ENCODE measurements around the gene LRP4. TPM values are rescaled to one million over a fixed set of nuclear protein-coding genes. Genes with fewer than 3 reads are reported as not detected.

Gene LRP4
- total and polyA plus RNA-seq, 2 of the 4 experiments (the other 2 are of a cell fraction) = 4.1 to 5.8 TPM

- Histone ChIP-seq H3K9me3 (ENCODE audit: control insufficient read depth, insufficient read depth, low read length) (no peaks in the 10 kb centered on the region), H4K20me1 (ENCODE audit: insufficient read depth, low read length) (peaks cover 20% of the 10 kb centered on the region), H4K8ac (ENCODE audit: low read depth in 2 of 2, low read length in 2 of 2) (0 out of 4 replicates have a peak overlapping the region, but pooled peaks of 1 of the 2 experiments have one; percentile 13), H2AK5ac (ENCODE audit: low read depth, low read length) (no peak overlapping the region), H2BK20ac (ENCODE audit: low read depth, low read length) (no peak overlapping the region), H2BK120ac (ENCODE audit: low read depth, low read length) (no peak overlapping the region), H3K27me3 (ENCODE audit: control insufficient read depth, insufficient read depth, low read length) (no peaks in the 10 kb centered on the region), H4K5ac (ENCODE audit: low read depth, low read length) (no peak overlapping the region), H3K4me1 (ENCODE audit: control insufficient read depth, insufficient read depth, low read length) (peaks cover 2% of the 10 kb centered on the region; the same call in 1 of the 2 replicates), H3K4ac (ENCODE audit: low read depth, low read length) (no peak overlapping the region), H3K23ac (ENCODE audit: low read depth, low read length) (no peak overlapping the region), H3K79me1 (ENCODE audit: low read depth in 1 of 2, low read length in 2 of 2) (peaks cover 0 to 55% of the 10 kb centered on the region in 2 experiments; a peak in 2 of 4 replicates), H2AK9ac (replicated peaks; ENCODE audit: low read depth, low read length, poor library complexity) (no peak overlapping the region), H3K9me1 (ENCODE audit: insufficient read depth, low read length) (peaks cover 3% of the 10 kb centered on the region; the same call in 1 of the 2 replicates), H3K4me2 (ENCODE audit: low read depth, low read length) (no peak overlapping the region), H3K36me3 (ENCODE audit: control insufficient read depth, insufficient read depth, low read length) (no peaks in the 10 kb centered on the region), H2BK5ac (ENCODE audit: low read depth, low read length, poor library complexity, severe bottlenecking) (no peak overlapping the region), H4K91ac (ENCODE audit: insufficient read depth, low read depth, low read length) (no peak overlapping the region), H3K18ac (ENCODE audit: low read depth, low read length) (no peak overlapping the region), H3K56ac (ENCODE audit: extremely low read depth, insufficient read depth, low read length) (no peak overlapping the region), H2AFZ (replicated peaks; ENCODE audit: low read length, poor library complexity) (no peak overlapping the region), H3K14ac (replicated peaks; ENCODE audit: low read depth, low read length) (no peak overlapping the region), H3K4me3 (ENCODE audit: insufficient read depth, low read depth, low read length) (no peak overlapping the region), H2BK15ac (ENCODE audit: low read depth, low read length) (no peak overlapping the region), H3K9ac (ENCODE audit: low read depth, low read length) (no peak overlapping the region), H3K27ac (ENCODE audit: insufficient read depth, low read length) (no peak overlapping the region)
- ATAC-seq (ENCODE audit: low read depth) (no peak), DNase-seq (no peak)
- in situ Hi-C loops (cut with MboI; ENCODE audit: low sequenced_read_pairs) = no loop called here
- no CpG with 5 or more reads among the region's 4 CpGs for WGBS, 2 experiments (ENCODE audit: extremely low coverage in 2 of 2, insufficient read length in 1 of 2)
- ChIA-PET POLR2A (ENCODE audit: unreplicated experiment) (no interaction called here), CTCF (no interaction called here)
- intact Hi-C loops (cut with micrococcal nuclease) = no loop called here
- BruUV-seq (replicated peaks) = no TSS peak
- dilution Hi-C loops (cut with HindIII; ENCODE audit: low sequenced_read_pairs, unreplicated experiment) = no loop called here
- TF ChIP-seq MAFK (IDR thresholded peaks at IDR 0.05; ENCODE audit: low read depth, low read length) (no peak), USF2 (IDR thresholded peaks at IDR 0.05; ENCODE audit: low read depth, low read length) (no peak), CTCF (conservative IDR thresholded peaks at IDR 0.05; ENCODE audit: low read depth, low read length) (no peak), BHLHE40 (IDR thresholded peaks at IDR 0.05; ENCODE audit: low read depth, low read length) (no peak), FOS (IDR thresholded peaks at IDR 0.05; ENCODE audit: low read depth, low read length) (no peak), RFX5 (IDR thresholded peaks at IDR 0.05; ENCODE audit: low read depth, low read length) (no peak), RAD21 (IDR thresholded peaks at IDR 0.05; ENCODE audit: low read length) (no peak), SMC3 (IDR thresholded peaks at IDR 0.05; ENCODE audit: low read depth, low read length) (no peak), POLR2A (IDR thresholded peaks at IDR 0.05; ENCODE audit: low read depth, low read length) (no peak), RCOR1 (IDR thresholded peaks at IDR 0.05; ENCODE audit: insufficient replicate concordance, low read length) (no peak), ELK1 (IDR thresholded peaks at IDR 0.05; ENCODE audit: borderline replicate concordance, low read depth, low read length) (no peak), MAZ (IDR thresholded peaks at IDR 0.05; ENCODE audit: borderline replicate concordance, low read depth, low read length) (no peak), CHD1 (IDR thresholded peaks at IDR 0.05; ENCODE audit: low read depth, low read length) (no peak), CEBPB (IDR thresholded peaks at IDR 0.05; ENCODE audit: low read depth, low read length) (no peak), MXI1 (IDR thresholded peaks at IDR 0.05; ENCODE audit: borderline replicate concordance, low read depth, low read length) (no peak), NFE2L2 (IDR thresholded peaks at IDR 0.05; ENCODE audit: low read depth, low read length) (no peak)
Measured at GRCh38 chr11:46834821-46835220, 83.5 kb downstream of the LRP4 start.
